ENCODE data around the gene VDR. TPM values are rescaled to one million over a fixed set of nuclear protein-coding genes. Genes with fewer than 3 reads are reported as not detected.
A peak's percentile ranks its signal among the peaks of the same experiment; 100 is the strongest.

Gene VDR
- total RNA-seq, 2 donors from 2014 or later: 1.3 to 3.1 TPM

GRCh38 chr12:47874316-47874715, 30.5 kb downstream of the VDR start:
- H3K27ac ChIP-seq: no peak overlapping the region
- H3K4me1 ChIP-seq: no peaks in the 10 kb centered on the region
- whole genome bisulfite sequencing, 2 donors: 74 to 90% methylated on average over 5 of the region's 5 CpGs
- intact Hi-C loops (cut with DNase I): no loop called here
- ATAC-seq (no peak), DNase-seq (no peak)
- no peaks in the 10 kb centered on the region for H3K9me3 ChIP-seq
- no peaks in the 10 kb centered on the region for H3K27me3 ChIP-seq
- no peak overlapping the region for H3K4me3 ChIP-seq
- H3K36me3 ChIP-seq (replicated peaks in 1 of 2; ENCODE audit: insufficient read depth in 1 of 2, low read depth in 2 of 2): no peaks in the 10 kb centered on the region
- TF ChIP-seq CTCF (IDR thresholded peaks at IDR 0.05): no peak
- TF ChIP-seq POLR2A (IDR thresholded peaks at IDR 0.05): no peak

GRCh38 chr12:47870175-47870781, 34.5 kb downstream of the VDR start:
- ATAC-seq (peak; percentile 55), DNase-seq (peak in 3 of 4 donors; percentile 26 to 46 (median 44))
- Histone ChIP-seq H3K27me3 (no peaks in the 10 kb centered on the region), H3K4me3 (no peak overlapping the region), H3K36me3 (replicated peaks in 1 of 2; ENCODE audit: insufficient read depth in 1 of 2, low read depth in 2 of 2) (no peaks in the 10 kb centered on the region), H3K27ac (no peak overlapping the region), H3K4me1 (no peaks in the 10 kb centered on the region), H3K9me3 (no peaks in the 10 kb centered on the region)
- 43 to 70% methylated on average over 6 of the region's 6 CpGs for WGBS, 2 donors
- peak in 4 of 7 experiments; percentile 16 to 33 (median 22) for TF ChIP-seq CTCF (IDR thresholded peaks at IDR 0.05)
- TF ChIP-seq POLR2A (IDR thresholded peaks at IDR 0.05): no peak
- intact Hi-C loops (cut with DNase I): no loop called here

- Histone ChIP-seq H3K4me1 (no peaks in the 10 kb centered on the region), H3K4me3 (no peak overlapping the region), H3K36me3 (replicated peaks in 1 of 2; ENCODE audit: insufficient read depth in 1 of 2, low read depth in 2 of 2) (no peaks in the 10 kb centered on the region), H3K27me3 (no peaks in the 10 kb centered on the region), H3K9me3 (no peaks in the 10 kb centered on the region), H3K27ac (no peak overlapping the region)
- TF ChIP-seq CTCF (IDR thresholded peaks at IDR 0.05): no peak
- no peak for TF ChIP-seq POLR2A (IDR thresholded peaks at IDR 0.05)
- ATAC-seq (no peak), DNase-seq (no peak)
- intact Hi-C loops (cut with DNase I): no loop called here
- 77% methylated on average over 8 of the region's 8 CpGs for WGBS, 2 donors
These were observed 36.2 kb downstream of the VDR start for GRCh38 chr12:47868552-47869031.

DNA sequence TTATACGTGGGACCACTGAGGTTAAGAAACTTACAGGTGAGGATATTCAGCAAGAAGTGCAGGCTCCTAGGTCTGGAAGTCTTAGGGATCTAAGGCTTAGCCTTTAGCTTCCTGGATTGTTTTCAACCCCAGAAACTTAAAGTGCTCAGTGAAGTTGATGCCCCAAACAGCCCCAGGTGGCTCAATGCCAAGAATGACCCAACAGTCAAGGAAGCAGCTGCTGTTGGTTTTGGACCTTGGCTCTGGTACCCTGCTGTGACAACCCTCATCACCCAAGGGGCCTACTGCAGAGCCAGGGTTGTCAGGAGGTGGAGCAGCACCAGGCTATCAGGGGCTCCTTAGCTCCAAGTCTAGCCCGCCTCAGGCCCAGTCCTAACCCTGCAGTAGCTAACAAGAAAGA, 36.8 kb downstream of the VDR start:
- Histone ChIP-seq H3K4me3 (no peak overlapping the region), H3K27me3 (no peaks in the 10 kb centered on the region), H3K36me3 (replicated peaks in 1 of 2; ENCODE audit: insufficient read depth in 1 of 2, low read depth in 2 of 2) (no peaks in the 10 kb centered on the region), H3K9me3 (no peaks in the 10 kb centered on the region), H3K4me1 (no peaks in the 10 kb centered on the region), H3K27ac (no peak overlapping the region)
- intact Hi-C loops (cut with DNase I): no loop called here
- TF ChIP-seq POLR2A (IDR thresholded peaks at IDR 0.05) (no peak), CTCF (IDR thresholded peaks at IDR 0.05) (no peak)
- DNase-seq (no peak), ATAC-seq (no peak)
- 79 to 100% methylated on average over 2 of the region's 2 CpGs for WGBS, 2 donors

DNA sequence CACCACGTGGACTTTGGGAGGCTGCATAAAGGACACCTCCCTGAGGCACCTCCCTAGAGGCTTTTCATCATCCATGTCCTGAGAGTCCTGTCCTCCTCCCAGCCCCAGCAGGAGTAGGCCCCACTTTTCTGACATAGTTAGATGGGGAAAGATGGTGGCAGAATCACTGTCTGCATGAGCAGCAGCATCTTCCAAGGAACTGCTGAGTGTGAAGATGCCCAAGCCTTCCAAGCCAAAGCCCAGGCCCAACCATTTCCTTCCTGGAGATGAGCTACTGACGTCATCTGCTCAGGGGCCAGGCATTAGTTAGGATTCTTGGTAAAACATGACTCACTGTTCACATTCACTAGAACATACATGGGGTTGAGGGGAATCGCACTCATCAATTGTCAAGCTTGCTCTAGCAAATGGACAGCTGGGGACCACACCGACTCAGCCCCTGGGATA, 37.3 kb downstream of the VDR start:
- TF ChIP-seq CTCF (IDR thresholded peaks at IDR 0.05) (no peak), POLR2A (IDR thresholded peaks at IDR 0.05) (no peak)
- ATAC-seq (no peak), DNase-seq (no peak)
- Histone ChIP-seq H3K27me3 (no peaks in the 10 kb centered on the region), H3K4me1 (no peaks in the 10 kb centered on the region), H3K9me3 (no peaks in the 10 kb centered on the region), H3K27ac (no peak overlapping the region), H3K36me3 (replicated peaks in 1 of 2; ENCODE audit: insufficient read depth in 1 of 2, low read depth in 2 of 2) (no peaks in the 10 kb centered on the region), H3K4me3 (no peak overlapping the region)
- intact Hi-C loops (cut with DNase I): no loop called here
- 84 to 85% methylated on average over 2 to 4 of the region's 4 CpGs for WGBS, 2 donors
